GM19238 (cell line): Measurements from ENCODE around the gene FUZ.
"Not testable (repeated sequence)": the region's sequence is repeated elsewhere in the genome, so short reads cannot be mapped to it uniquely, and the experiment has no call there.

Experiments
- DNase-seq: peaks from one replicate; pipeline ENCODE4 v3.0.0; 2011; ENCODE audit warnings: low spot score; ENCODE audit not compliant: insufficient read length

The FUZ gene

GRCh38 chr19:49833599-49833998 is 20.5 kb upstream of the FUZ start:
- no peak for DNase-seq

GRCh38 chr19:49832556-49832955 is 19.5 kb upstream of the FUZ start:
- DNase-seq = no peak

GRCh38 chr19:49831592-49831991 is 18.5 kb upstream of the FUZ start:
- DNase-seq = no peak

- DNase-seq = no peak
These were observed 17.7 kb upstream of the FUZ start for GRCh38 chr19:49830766-49831165.

GRCh38 chr19:49829721-49830120 is 16.6 kb upstream of the FUZ start:
- DNase-seq = no peak

- DNase-seq = no peak
These were observed 16.1 kb upstream of the FUZ start for GRCh38 chr19:49829200-49829599.

GRCh38 chr19:49827034-49827433 is 13.9 kb upstream of the FUZ start:
- DNase-seq = no peak

GRCh38 chr19:49824662-49825061 is 11.6 kb upstream of the FUZ start:
- no peak for DNase-seq

- DNase-seq = no peak
These were observed 10.4 kb upstream of the FUZ start for GRCh38 chr19:49823472-49823871.

- no peak for DNase-seq
These were observed 7.0 kb upstream of the FUZ start for GRCh38 chr19:49820125-49820524.

- not testable (repeated sequence) for DNase-seq
These were observed 6.5 kb upstream of the FUZ start for GRCh38 chr19:49819452-49820115.

GRCh38 chr19:49818649-49819370 is 5.7 kb upstream of the FUZ start:
- no peak for DNase-seq

- peak; percentile 84 for DNase-seq
These were observed 5.0 kb upstream of the FUZ start, which contains the start of gene MED25 for GRCh38 chr19:49817964-49818648. MED25 (plus strand) TSS chr19:49818289; CDS start chr19:49818342, 53 bp downstream.

- DNase-seq = no peak
These were observed 3.5 kb upstream of the FUZ start for GRCh38 chr19:49816590-49816989.

GRCh38 chr19:49814010-49814409 is 918 bp upstream of the FUZ start:
- no peak for DNase-seq

- no peak for DNase-seq
These were observed 568 bp downstream of the FUZ start for GRCh38 chr19:49812452-49812996.

GRCh38 chr19:49811328-49811727 is 1.8 kb downstream of the FUZ start:
- no peak for DNase-seq

- DNase-seq = no peak
These were observed 3.1 kb downstream of the FUZ start for GRCh38 chr19:49809941-49810389.

- DNase-seq = peak; percentile 45
These were observed 3.7 kb downstream of the FUZ start for GRCh38 chr19:49809160-49809940.

GRCh38 chr19:49808711-49809159 is 4.4 kb downstream of the FUZ start:
- peak; percentile 87 for DNase-seq
